Astrocyte (in vitro differentiated cells and primary cell): ENCODE measurements around the gene RNF152. TPM values are rescaled to one million over a fixed set of nuclear protein-coding genes. Genes with fewer than 3 reads are reported as not detected.

Experiments used
- DNase-seq: peaks from one replicate; pipeline ENCODE4 v3.0.0-alpha.2; 2010; ENCODE audit warnings: low read depth
- FAIRE-seq: peaks from 2 replicates; lab custom pipeline; 2011; peaks lifted over from hg19 to GRCh38; lab: Jason Lieb, UNC
- H2AFZ ChIP-seq: 2 replicates; pipeline ENCODE4 v1.6.0; 2012; ENCODE audit warnings: low read depth, low read length, inconsistent platforms
- H3K27ac ChIP-seq: 2 replicates; pipeline ENCODE4 v1.5.1; 2011; ENCODE audit warnings: low read depth, low read length, inconsistent platforms
- H3K27me3 ChIP-seq: 2 replicates; pipeline ENCODE4 v1.6.0; 2011; ENCODE audit warnings: low read length, inconsistent platforms; ENCODE audit not compliant: insufficient read depth
- H3K36me3 ChIP-seq: 2 replicates; pipeline ENCODE4 v1.5.1; 2011; ENCODE audit warnings: low read length, inconsistent platforms; ENCODE audit not compliant: insufficient read depth
- H3K4me1 ChIP-seq: 2 replicates; pipeline ENCODE4 v1.5.1; 2011; ENCODE audit warnings: low read length, inconsistent platforms; ENCODE audit not compliant: insufficient read depth
- H3K4me2 ChIP-seq: 2 replicates; pipeline ENCODE4 v1.6.0; 2012; ENCODE audit warnings: low read length, inconsistent platforms
- H3K4me3 ChIP-seq: 2 replicates; pipeline ENCODE4 v1.5.1; 2011; ENCODE audit warnings: low read depth, mild to moderate bottlenecking, low read length, inconsistent platforms; ENCODE audit not compliant: insufficient read depth
- H3K79me2 ChIP-seq: 2 replicates; pipeline ENCODE4 v1.6.0; 2012; ENCODE audit warnings: mild to moderate bottlenecking, low read length, inconsistent platforms; ENCODE audit not compliant: insufficient read depth
- H3K9ac ChIP-seq: 2 replicates; pipeline ENCODE4 v1.6.0; 2012; ENCODE audit warnings: mild to moderate bottlenecking, low read length, inconsistent platforms
- H3K9me3 ChIP-seq: 2 replicates; pipeline ENCODE4 v1.5.1; 2012; ENCODE audit warnings: low read depth, mild to moderate bottlenecking, low read length, inconsistent platforms; ENCODE audit not compliant: insufficient read depth
- H4K20me1 ChIP-seq: 2 replicates; pipeline ENCODE4 v1.6.0; 2012; ENCODE audit warnings: low read length, inconsistent platforms; ENCODE audit not compliant: insufficient read depth
- H3K27ac Mint-ChIP-seq: one replicate; pipeline ENCODE4 v1.8.0; 2021; ENCODE audit warnings: mild to moderate bottlenecking, mixed read lengths; ENCODE audit not compliant: unreplicated experiment
- H3K27me3 Mint-ChIP-seq: one replicate; pipeline ENCODE4 v1.8.0; 2021; ENCODE audit warnings: low read depth, mixed read lengths; ENCODE audit not compliant: unreplicated experiment
- H3K36me3 Mint-ChIP-seq: one replicate; pipeline ENCODE4 v1.8.0; 2021; ENCODE audit warnings: low read depth, mixed read lengths; ENCODE audit not compliant: unreplicated experiment
- H3K4me1 Mint-ChIP-seq: one replicate; pipeline ENCODE4 v1.8.0; 2021; ENCODE audit warnings: low read depth, mixed read lengths; ENCODE audit not compliant: unreplicated experiment
- H3K4me3 Mint-ChIP-seq: one replicate; pipeline ENCODE4 v1.8.0; 2021; ENCODE audit warnings: mild to moderate bottlenecking, moderate library complexity, mixed read lengths; ENCODE audit not compliant: unreplicated experiment
- H3K9me3 Mint-ChIP-seq: one replicate; pipeline ENCODE4 v1.8.0; 2021; ENCODE audit warnings: mild to moderate bottlenecking, mixed read lengths; ENCODE audit not compliant: unreplicated experiment
- EZH2 ChIP-seq: IDR thresholded peaks from 2 replicates; pipeline ENCODE4 v1.6.1; 2012; ENCODE audit warnings: mild to moderate bottlenecking, low read length, inconsistent platforms; ENCODE audit not compliant: insufficient read depth
- total RNA-seq: library from RNA; stranded (reverse); gene quantifications from 2 replicates; pipeline ENCODE4 v1.2.1, GENCODE V29; 2021
- TF ChIP-seq, protein P1 (sequence below): IDR thresholded peaks from 2 replicates; pipeline ENCODE4 v1.5.1; 2011; ENCODE audit warnings: low read depth, mild to moderate bottlenecking, inconsistent platforms, low read length, moderate library complexity; ENCODE audit not compliant: insufficient read depth

The RNF152 gene
- total RNA-seq, 1 donor from 2014 or later = 68.7 TPM

DNA sequence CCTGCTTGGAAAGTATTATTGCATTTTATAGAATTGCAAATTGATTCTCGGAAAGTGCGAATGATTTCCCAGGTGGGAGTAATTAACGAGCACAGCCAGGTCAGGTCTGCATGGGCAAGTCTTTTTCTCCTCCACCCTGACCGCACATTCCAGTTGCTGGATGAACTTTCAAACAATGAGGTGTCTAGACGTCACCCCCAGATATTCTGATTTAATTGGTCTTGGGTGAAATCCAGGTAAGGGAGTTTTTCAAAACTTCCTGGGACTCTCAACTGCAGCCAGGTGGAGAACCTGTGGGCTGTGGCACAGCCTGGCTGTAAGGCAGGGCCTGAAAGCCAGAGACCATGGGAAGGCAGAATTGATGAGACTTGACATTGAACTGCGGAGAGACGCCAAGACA, 15.9 kb upstream of the RNF152 start:
- Mint-ChIP-seq H3K4me3 (no peak overlapping the region), H3K9me3 (no peaks in the 10 kb centered on the region), H3K36me3 (peaks cover 4% of the 10 kb centered on the region), H3K4me1 (no peaks in the 10 kb centered on the region), H3K27ac (no peak overlapping the region), H3K27me3 (peaks cover 6% of the 10 kb centered on the region)
- Histone ChIP-seq H3K9me3 (no peaks in the 10 kb centered on the region), H3K36me3 (no peaks in the 10 kb centered on the region), H3K27ac (no peak overlapping the region), H3K79me2 (no peaks in the 10 kb centered on the region), H4K20me1 (no peaks in the 10 kb centered on the region), H2AFZ (no peak overlapping the region), H3K27me3 (no peaks in the 10 kb centered on the region), H3K4me2 (no peak overlapping the region), H3K4me1 (no peaks in the 10 kb centered on the region), H3K9ac (no peak overlapping the region), H3K4me3 (no peak overlapping the region)
- FAIRE-seq = no peak
- TF ChIP-seq, protein P1, sequence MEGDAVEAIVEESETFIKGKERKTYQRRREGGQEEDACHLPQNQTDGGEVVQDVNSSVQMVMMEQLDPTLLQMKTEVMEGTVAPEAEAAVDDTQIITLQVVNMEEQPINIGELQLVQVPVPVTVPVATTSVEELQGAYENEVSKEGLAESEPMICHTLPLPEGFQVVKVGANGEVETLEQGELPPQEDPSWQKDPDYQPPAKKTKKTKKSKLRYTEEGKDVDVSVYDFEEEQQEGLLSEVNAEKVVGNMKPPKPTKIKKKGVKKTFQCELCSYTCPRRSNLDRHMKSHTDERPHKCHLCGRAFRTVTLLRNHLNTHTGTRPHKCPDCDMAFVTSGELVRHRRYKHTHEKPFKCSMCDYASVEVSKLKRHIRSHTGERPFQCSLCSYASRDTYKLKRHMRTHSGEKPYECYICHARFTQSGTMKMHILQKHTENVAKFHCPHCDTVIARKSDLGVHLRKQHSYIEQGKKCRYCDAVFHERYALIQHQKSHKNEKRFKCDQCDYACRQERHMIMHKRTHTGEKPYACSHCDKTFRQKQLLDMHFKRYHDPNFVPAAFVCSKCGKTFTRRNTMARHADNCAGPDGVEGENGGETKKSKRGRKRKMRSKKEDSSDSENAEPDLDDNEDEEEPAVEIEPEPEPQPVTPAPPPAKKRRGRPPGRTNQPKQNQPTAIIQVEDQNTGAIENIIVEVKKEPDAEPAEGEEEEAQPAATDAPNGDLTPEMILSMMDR = no peak
- TF ChIP-seq EZH2 = no peak
- DNase-seq = no peak

DNA sequence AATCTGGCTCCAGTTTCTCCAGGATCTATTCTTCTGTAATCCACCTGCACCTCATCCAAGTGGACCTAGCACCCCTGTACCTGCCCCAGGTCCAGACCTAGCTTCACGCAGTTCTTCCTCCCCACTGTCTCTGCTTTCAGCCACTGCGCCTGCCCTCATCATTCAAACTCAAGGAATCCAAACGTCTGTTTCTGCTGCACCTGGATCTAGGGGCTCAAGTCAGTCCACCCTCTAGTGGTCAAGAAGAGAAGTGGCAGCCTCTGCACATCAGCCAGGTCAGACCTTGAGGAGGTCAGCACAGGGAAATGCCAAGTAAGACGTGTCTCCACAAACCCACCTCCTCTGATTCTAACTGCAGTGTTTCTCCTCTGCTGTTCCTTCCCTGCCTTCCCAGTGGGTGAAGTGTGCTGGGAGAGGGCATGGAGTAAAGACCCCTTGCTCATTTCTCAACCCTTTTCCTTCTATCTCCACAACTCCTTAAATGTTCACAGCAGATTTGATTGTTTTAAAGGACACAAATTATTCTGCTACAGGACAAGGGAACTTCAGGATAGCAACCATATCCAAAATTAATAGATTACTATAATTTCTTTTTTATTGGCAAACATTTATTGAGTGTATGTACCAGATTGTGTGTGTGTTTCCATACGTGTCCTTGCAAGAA, 8.6 kb upstream of the RNF152 start:
- H3K9ac ChIP-seq = no peak overlapping the region
- no peak overlapping the region for H3K4me3 ChIP-seq
- Mint-ChIP-seq H3K36me3 (peaks cover 2% of the 10 kb centered on the region), H3K4me3 (no peak overlapping the region), H3K9me3 (no peaks in the 10 kb centered on the region), H3K27me3 (no peaks in the 10 kb centered on the region), H3K4me1 (peaks cover 9% of the 10 kb centered on the region), H3K27ac (no peak overlapping the region)
- DNase-seq = peak; percentile 28
- H3K36me3 ChIP-seq = no peaks in the 10 kb centered on the region
- no peak overlapping the region for H3K27ac ChIP-seq
- no peaks in the 10 kb centered on the region for H3K79me2 ChIP-seq
- FAIRE-seq = no peak
- H2AFZ ChIP-seq = no peak overlapping the region
- H3K4me1 ChIP-seq = peaks cover 6% of the 10 kb centered on the region
- H4K20me1 ChIP-seq = no peaks in the 10 kb centered on the region
- no peaks in the 10 kb centered on the region for H3K27me3 ChIP-seq
- TF ChIP-seq, protein P1 = peak; percentile 92
- TF ChIP-seq EZH2 = no peak
- H3K4me2 ChIP-seq = no peak overlapping the region
- H3K9me3 ChIP-seq = no peaks in the 10 kb centered on the region

- no peaks in the 10 kb centered on the region for H3K9me3 ChIP-seq
- H4K20me1 ChIP-seq = no peaks in the 10 kb centered on the region
- no peaks in the 10 kb centered on the region for H3K27me3 ChIP-seq
- H3K4me3 Mint-ChIP-seq = no peak overlapping the region
- H3K4me1 ChIP-seq = peaks cover 7% of the 10 kb centered on the region
- H3K36me3 ChIP-seq = no peaks in the 10 kb centered on the region
- peaks cover 2% of the 10 kb centered on the region for H3K36me3 Mint-ChIP-seq
- no peaks in the 10 kb centered on the region for H3K79me2 ChIP-seq
- no peak overlapping the region for H3K9ac ChIP-seq
- H3K4me3 ChIP-seq = no peak overlapping the region
- H3K27me3 Mint-ChIP-seq = no peaks in the 10 kb centered on the region
- TF ChIP-seq, protein P1 = no peak
- no peak for TF ChIP-seq EZH2
- no peaks in the 10 kb centered on the region for H3K9me3 Mint-ChIP-seq
- peaks cover 10% of the 10 kb centered on the region for H3K4me1 Mint-ChIP-seq
- no peak overlapping the region for H3K27ac Mint-ChIP-seq
- H2AFZ ChIP-seq = no peak overlapping the region
- H3K4me2 ChIP-seq = no peak overlapping the region
- FAIRE-seq = no peak
- DNase-seq = no peak
- no peak overlapping the region for H3K27ac ChIP-seq
These were observed 7.9 kb upstream of the RNF152 start for GRCh38 chr18:61900504-61901281.
